Sciatic nerve (tissue), 2 donors: Measurements from ENCODE around the gene FCSK. TPM values are rescaled to one million over a fixed set of nuclear protein-coding genes. Genes with fewer than 3 reads are reported as not detected.
"Not testable (repeated sequence)": the region's sequence is repeated elsewhere in the genome, so short reads cannot be mapped to it uniquely, and the experiment has no call there.

Source experiments
- ATAC-seq: fragments of 200-7000 bp; cut with Tn5 transposase; one replicate; pipeline ENCODE4 v1.9.1; 2020; ENCODE audit warnings: mild to moderate bottlenecking, moderate library complexity
- DNase-seq: peaks from one replicate; pipeline ENCODE4 v3.0.0-alpha.2; 2020; ENCODE audit warnings: low spot score
- intact Hi-C: fragments of 100-400 bp; cut with DNase I; formaldehyde crosslinking; loops from one replicate; pipeline ENCODE4 v1.14.2; 2022
- total RNA-seq: library from RNA; stranded (reverse); fragmentation: NEBNext Ultra II Directional; extraction: Animal tissue kit (Norgen Biotek cat#: 25700); gene quantifications from one replicate; pipeline ENCODE4 v1.2.1, GENCODE V29; 2021
- donor health status: DM: no; HTN: no; CAD: no.
- donor health status: DM: no; HTN: no; CAD: no.

FCSK gene
- total RNA-seq, 1 donor from 2014 or later: 19.7 TPM

- intact Hi-C loops: no loop called here
- ATAC-seq (no peak), DNase-seq (no peak)
Observed at GRCh38 chr16:70508752-70509151, 54.4 kb downstream of the FCSK start.

DNA sequence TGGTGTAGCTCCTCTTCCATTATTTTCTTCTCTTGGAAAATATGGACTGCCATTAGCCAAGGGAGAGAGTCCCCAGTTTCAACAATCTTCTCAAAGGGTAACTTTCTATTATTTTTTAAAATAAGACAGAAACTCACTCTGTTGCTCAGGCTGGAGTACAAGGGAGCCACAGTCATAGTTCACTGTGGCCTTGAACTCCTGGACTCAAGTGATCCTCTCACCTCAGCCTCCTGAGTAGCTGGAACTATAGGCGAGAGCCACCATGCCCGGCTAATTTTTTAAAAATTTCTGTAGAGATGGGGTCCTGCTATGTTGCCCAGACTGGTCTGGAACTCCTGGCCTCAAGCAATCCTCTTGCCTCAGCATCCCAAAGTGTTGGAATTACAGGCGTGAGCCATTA is 55.8 kb downstream of the FCSK start:
- DNase-seq (no peak), ATAC-seq (no peak)
- intact Hi-C loops: no loop called here

DNA sequence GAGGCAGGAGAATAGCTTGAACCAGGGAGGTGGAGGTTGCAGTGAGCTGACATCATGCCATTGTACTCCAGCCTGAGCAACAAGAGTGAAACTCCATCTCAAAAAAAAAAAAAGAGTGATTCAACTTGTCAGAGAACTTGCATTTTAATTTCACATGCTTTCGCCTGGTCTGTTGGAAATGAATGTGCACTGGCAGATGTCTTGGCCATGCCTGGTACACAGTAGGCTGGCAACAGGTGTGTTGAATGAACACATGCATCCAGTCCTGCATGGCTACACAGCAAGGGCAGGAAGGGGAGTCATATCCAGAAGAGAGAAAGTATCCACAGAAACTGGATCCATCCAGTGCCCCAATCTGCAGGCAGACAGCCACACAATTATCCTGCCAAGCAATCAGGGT is 57.4 kb downstream of the FCSK start:
- intact Hi-C loops: no loop called here
- ATAC-seq: no peak
- no peak for DNase-seq

DNA sequence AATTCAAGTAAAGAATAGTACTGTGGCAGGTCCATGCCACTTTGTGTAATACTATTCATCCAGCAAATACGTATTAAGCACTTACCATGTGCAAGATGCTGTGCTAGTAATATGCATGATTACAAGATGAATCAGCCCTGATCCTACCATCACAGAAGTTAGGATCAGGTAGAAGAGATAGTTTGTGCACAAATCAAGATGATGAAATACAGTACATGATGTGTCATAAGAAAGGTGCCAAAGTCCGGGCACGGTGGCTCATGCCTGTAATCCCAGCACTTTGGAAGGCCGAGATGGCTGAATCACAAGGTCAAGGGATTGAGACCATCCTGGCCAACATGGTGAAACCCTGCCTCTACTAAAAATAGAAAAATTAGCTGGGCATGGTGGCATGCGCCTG is 58.1 kb downstream of the FCSK start:
- no peak for DNase-seq
- ATAC-seq: no peak
- intact Hi-C loops: no loop called here

DNA sequence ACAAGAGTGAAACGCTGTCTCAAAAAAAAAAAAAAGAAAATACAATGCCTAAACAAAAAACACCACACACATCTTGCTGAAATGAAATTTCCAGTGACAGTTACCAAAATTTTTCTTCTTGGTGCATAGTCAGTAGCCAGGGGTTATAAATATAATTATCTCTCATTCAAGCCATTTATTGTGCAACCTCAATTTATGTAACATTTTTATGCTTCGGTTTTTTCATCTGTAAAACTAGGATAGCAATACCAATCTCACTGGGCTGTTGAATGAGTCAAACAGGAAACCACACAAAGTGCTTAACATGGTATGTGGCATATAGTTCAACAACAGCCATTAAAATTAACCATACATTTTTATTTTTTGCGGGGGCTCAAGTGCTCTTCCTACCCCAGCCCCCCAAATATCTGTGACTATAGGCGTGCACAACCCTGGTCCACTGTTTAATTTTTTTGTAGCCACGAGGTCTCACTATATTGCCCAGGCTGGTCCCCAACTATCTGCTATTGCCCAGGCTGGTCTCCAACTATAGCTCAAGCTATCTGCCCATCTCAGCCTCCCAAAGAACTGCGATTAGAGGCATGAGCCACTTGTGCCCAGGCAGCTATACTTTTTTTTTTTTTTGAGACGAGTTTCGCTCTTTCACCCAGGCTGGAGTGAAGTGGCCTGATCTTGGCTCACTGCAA is 66.4 kb downstream of the FCSK start:
- ATAC-seq (no peak), DNase-seq (no peak)
- intact Hi-C loops: loop anchor here (10.0 kb wide), 2 partner anchors 54 to 244 kb away; no protein-coding TSS in a partner anchor

DNA sequence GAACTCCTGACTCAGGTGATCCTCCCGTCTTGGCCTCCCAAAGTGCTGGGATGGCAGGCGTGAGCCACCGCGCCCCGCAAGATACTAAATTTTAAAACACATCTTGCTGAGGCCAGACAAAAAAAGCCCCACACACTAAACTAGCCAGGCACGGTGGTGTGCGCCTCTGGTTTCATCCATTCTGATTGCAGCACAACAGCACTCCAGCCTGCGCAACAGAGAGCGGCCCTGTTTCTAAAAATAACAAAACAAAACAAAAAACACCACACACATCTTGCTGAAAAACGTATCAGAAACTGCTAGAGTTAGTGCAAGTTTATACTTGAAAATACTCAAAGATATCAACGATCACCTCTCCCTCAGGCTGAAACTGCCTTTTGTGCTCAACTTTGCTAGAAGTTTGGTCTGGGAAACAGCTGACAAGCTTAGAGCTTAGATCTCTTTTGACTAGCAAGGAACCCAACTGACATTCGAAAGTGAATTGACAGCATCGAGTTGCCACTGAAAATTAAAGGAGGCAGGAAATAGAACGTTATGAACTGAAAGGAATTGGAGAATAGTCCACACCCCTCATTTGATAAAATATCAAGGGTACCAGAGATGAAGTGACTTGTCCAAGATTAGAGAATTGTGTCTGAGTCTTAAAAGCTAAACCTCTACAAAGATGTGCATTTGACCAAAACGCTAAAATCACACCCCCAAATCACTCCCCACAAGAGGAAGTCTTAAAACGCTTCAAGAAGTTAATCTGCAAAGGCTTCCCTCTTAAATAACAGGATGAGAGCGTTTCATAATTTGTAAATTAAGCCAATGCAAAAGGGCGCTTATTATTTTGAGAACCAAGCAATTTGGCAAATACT is 68.1 kb downstream of the FCSK start:
- intact Hi-C loops: loop anchor here (10.0 kb wide), 2 partner anchors 52 to 242 kb away; no protein-coding TSS in a partner anchor
- no peak for ATAC-seq
- DNase-seq: no peak

- peak; percentile 92 for DNase-seq
- ATAC-seq: peak; percentile 96
- intact Hi-C loops: loop anchor here (10.0 kb wide), 2 partner anchors 52 to 242 kb away; no protein-coding TSS in a partner anchor
Observed at GRCh38 chr16:70523076-70523742, 68.8 kb downstream of the FCSK start, which contains the start of gene COG4. Gene COG4, minus strand, starts transcription at chr16:70523554. Its CDS starts 11 bp downstream, at chr16:70523543.

DNA sequence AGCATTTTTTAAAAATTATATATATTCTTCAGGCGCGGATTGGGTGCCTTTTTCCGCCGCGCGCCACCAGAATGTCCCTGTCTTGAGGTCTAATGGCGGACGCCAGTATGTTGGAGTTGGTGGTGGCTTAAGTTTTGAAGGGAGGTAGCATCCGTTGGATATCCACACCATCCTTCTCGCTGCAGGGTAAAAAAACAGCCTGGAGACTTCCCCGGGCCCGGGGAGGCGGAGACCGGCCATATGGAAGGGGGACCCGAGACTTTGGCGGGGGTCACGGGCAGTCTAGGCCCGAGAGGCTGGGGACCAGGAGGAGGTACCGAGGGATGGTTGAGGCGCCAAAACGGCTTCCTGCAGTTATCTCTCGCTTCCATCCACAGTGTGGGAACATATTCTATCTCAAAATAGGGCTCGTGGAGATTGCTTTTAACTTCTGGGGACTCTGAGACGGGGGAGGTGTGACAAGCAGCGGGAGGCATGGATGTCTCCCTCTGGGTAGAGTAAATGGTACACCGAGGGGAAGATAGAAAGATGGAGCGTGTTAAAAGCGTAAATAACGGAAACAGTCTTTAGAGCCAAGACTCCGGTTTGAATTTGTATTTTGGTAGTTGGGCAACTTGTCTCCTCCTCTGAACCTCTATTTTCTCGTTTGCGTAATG is 69.5 kb downstream of the FCSK start, which contains the start of gene SF3B3:
TSS of gene SF3B3 (plus strand) at position 74 of the 656 bp plus-strand sequence. CDS start 2,841 bp downstream, outside the sequence.
- intact Hi-C loops: loop anchor here (10.0 kb wide), 2 partner anchors 51 to 241 kb away; no protein-coding TSS in a partner anchor
- peak; percentile 81 for DNase-seq
- ATAC-seq: peak; percentile 86

DNA sequence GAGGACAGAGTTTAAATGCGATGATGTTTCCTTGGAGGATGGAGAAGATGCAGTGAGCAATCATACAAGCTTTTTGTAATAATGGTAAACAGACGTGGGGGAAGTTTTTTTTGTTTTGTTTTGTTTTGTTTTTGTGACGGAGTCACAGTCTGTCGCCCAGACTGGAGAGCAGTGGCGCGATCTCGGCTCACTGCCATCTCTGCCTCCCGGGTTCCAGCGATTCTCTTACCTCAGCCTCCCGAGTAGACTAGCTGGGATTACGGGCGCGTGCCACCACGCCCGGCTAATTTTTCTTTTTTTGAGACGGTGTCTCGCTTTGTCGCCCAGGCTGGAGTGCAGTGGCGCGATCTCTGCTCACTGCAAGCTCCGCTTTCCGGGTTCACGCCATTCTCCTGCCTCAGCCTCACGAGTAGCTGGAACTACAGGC is 70.0 kb downstream of the FCSK start:
- intact Hi-C loops: loop anchor here (10.0 kb wide), 2 partner anchors 50 to 240 kb away; no protein-coding TSS in a partner anchor
- not testable (repeated sequence) for DNase-seq
- ATAC-seq: peak; percentile 26

GRCh38 chr16:70526403-70526802 is 72.0 kb downstream of the FCSK start:
- ATAC-seq (no peak), DNase-seq (no peak)
- intact Hi-C loops: loop anchor here (10.0 kb wide), 2 partner anchors 48 to 238 kb away; no protein-coding TSS in a partner anchor

DNA sequence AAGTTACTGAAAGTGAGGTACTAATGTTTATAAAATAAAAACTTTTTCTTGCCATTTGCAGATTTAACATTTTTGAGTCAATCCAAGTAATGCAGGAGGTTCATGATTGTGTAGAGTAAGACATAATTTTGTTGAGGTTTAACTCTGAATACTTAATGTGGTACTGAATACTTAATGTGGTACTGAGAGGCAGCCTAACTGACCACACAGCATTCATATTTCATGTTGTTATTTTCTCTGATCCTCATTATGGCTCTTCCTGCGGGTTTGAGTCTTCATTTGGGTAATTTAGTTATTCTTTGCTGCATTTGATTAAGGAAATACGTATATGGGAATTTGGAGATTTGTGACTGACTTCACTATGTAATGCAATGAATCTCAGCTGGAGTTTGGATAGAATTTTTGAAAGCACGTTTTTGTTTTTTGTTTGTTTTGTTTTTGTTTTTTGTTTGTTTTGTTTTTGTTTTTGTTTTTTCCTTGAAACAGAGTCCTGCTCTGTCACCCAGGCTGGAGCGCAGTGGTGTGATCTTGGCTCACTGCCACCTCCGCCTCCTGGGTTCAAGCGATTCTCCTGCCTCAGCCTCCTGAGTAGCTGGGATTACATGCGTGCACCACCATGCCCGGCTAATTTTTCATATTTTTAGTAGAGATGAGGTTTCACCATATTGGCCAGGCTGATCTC is 73.1 kb downstream of the FCSK start:
- DNase-seq (no peak), ATAC-seq (no peak)
- intact Hi-C loops: loop anchor here (10.0 kb wide), 2 partner anchors 47 to 237 kb away; no protein-coding TSS in a partner anchor

- ATAC-seq (peak; percentile 51), DNase-seq (no peak)
- intact Hi-C loops: loop anchor here (10.0 kb wide), 2 partner anchors 46 to 236 kb away; no protein-coding TSS in a partner anchor
Observed at GRCh38 chr16:70529051-70529777, 74.8 kb downstream of the FCSK start.

Other genes with a start within 250 kb of the FCSK start
- gene EXOSC6, start 202.7 kb upstream of the FCSK start, total RNA-seq: 17.5 TPM
- gene AARS1, start 165.1 kb upstream of the FCSK start, total RNA-seq: 73.3 TPM
- 22.1 TPM for gene DDX19B, start 155.4 kb upstream of the FCSK start, total RNA-seq
- 37.3 TPM for gene DDX19A, start 107.7 kb upstream of the FCSK start, total RNA-seq
- 31.1 TPM for gene ST3GAL2, start 15.5 kb upstream of the FCSK start, total RNA-seq
- 51.0 TPM for gene COG4, start 69.0 kb downstream of the FCSK start, total RNA-seq
- gene SF3B3, start 69.2 kb downstream of the FCSK start, total RNA-seq: 207 TPM
- 64.0 TPM for gene IL34, start 192.0 kb downstream of the FCSK start, total RNA-seq
- gene MTSS2, start 231.5 kb downstream of the FCSK start, total RNA-seq: 75.9 TPM